SK-N-SH (cell line): ENCODE measurements around the gene MYOG. TPM values are rescaled to one million over a fixed set of nuclear protein-coding genes. Genes with fewer than 3 reads are reported as not detected.

Experiments used
- CTCF ChIA-PET: fragments of 300-600, 350-600 bp; formaldehyde crosslinking; extraction: SDS; loops from one replicate; lab custom pipeline; 2021; lab: Yijun Ruan, JAX
- POLR2A ChIA-PET: fragments of 350-600 bp; sonication (Branson Sonifier 250); formaldehyde crosslinking; extraction: SDS; loops from one replicate; lab custom pipeline; 2020; ENCODE audit warnings: antibody characterized with exemption, inconsistent platforms; lab: Yijun Ruan, JAX
- DNase-seq: peaks from one replicate; pipeline ENCODE4 v3.0.0; 2012
- H2AFZ ChIP-seq: fragments of 200-600 bp; sonication (generic); 2 replicates; pipeline ENCODE4 v1.8.1; 2016; ENCODE audit warnings: antibody characterized with exemption, mild to moderate bottlenecking, low read depth
- H3F3A ChIP-seq: fragments of 200-600 bp; sonication (generic); replicated peaks from 2 replicates; pipeline ENCODE3; 2016; ENCODE audit warnings: antibody characterized with exemption, mild to moderate bottlenecking; ENCODE audit not compliant: insufficient read depth
- H3K27ac ChIP-seq, 2 experiments: fragments of 200-500 bp in 1 of 2; fragments of 200-600 bp in 1 of 2; sonication (Bioruptor generic) in 1 of 2; sonication (generic), shearing (Covaris generic) in 1 of 2; 2 replicates each; pipeline versions ENCODE4 v1.5.1 to v1.6.1; 2014 to 2016; ENCODE audit warnings: low read depth in 2 of 2, inconsistent platforms in 1 of 2, low read length in 1 of 2, mild to moderate bottlenecking in 1 of 2, mixed read lengths in 1 of 2
- H3K27me3 ChIP-seq: fragments of 200-600 bp; sonication (generic), shearing (Covaris generic); 2 replicates; pipeline ENCODE4 v1.6.1; 2016; ENCODE audit warnings: mixed run types; ENCODE audit not compliant: insufficient read depth
- H3K36me3 ChIP-seq, 2 experiments: fragments of 200-500 bp in 1 of 2; fragments of 200-600 bp in 1 of 2; sonication (Bioruptor generic) in 1 of 2; sonication (generic) in 1 of 2; replicated peaks in 1 of 2; 2 replicates each; pipeline versions ENCODE3 to v1.5.1; 2014 to 2016; ENCODE audit warnings: low read length in 1 of 2, mild to moderate bottlenecking in 1 of 2; ENCODE audit not compliant: insufficient read depth in 2 of 2, control insufficient read depth in 1 of 2
- H3K4me1 ChIP-seq, 2 experiments: fragments of 200-500 bp in 1 of 2; fragments of 200-600 bp in 1 of 2; sonication (Bioruptor generic) in 1 of 2; sonication (generic), shearing (Covaris generic) in 1 of 2; 2 replicates each; pipeline versions ENCODE4 v1.5.1 to v1.6.1; 2014 to 2016; ENCODE audit warnings: low read depth in 1 of 2, low read length in 1 of 2, mixed run types in 1 of 2; ENCODE audit not compliant: insufficient read depth in 2 of 2, control insufficient read depth in 1 of 2
- H3K4me2 ChIP-seq: fragments of 200-600 bp; sonication (generic), shearing (Covaris generic); 2 replicates; pipeline ENCODE4 v1.6.1; 2017; ENCODE audit warnings: mixed run types
- H3K4me3 ChIP-seq, 2 experiments: fragments of 200-500 bp in 1 of 2; fragments of 200-600 bp in 1 of 2; sonication (Bioruptor generic) in 1 of 2; sonication (generic), shearing (Covaris generic) in 1 of 2; 2 replicates each; pipeline versions ENCODE4 v1.5.1 to v1.8.1; 2014 to 2016; ENCODE audit warnings: low read depth in 2 of 2, inconsistent platforms in 1 of 2, low read length in 1 of 2, mild to moderate bottlenecking in 1 of 2, mixed read lengths in 1 of 2, moderate library complexity in 1 of 2
- H3K79me2 ChIP-seq: fragments of 200-600 bp; sonication (generic); 2 replicates; pipeline ENCODE4 v1.8.1; 2017; ENCODE audit warnings: mild to moderate bottlenecking; ENCODE audit not compliant: insufficient read depth
- H3K9ac ChIP-seq: fragments of 200-600 bp; sonication (generic); 2 replicates; pipeline ENCODE4 v1.6.1; 2017; ENCODE audit warnings: mixed run types
- H3K9me2 ChIP-seq: fragments of 200-600 bp; sonication (generic); 2 replicates; pipeline ENCODE4 v1.6.1; 2017; ENCODE audit warnings: mixed run types
- H3K9me3 ChIP-seq: fragments of 200-600 bp; sonication (generic); 2 replicates; pipeline ENCODE4 v1.6.1; 2017; ENCODE audit warnings: mixed run types, mild to moderate bottlenecking, moderate library complexity
- H4K20me1 ChIP-seq: fragments of 200-600 bp; sonication (generic); 2 replicates; pipeline ENCODE4 v1.6.1; 2017; ENCODE audit warnings: mild to moderate bottlenecking, mixed run types; ENCODE audit not compliant: insufficient read depth
- CHD2 ChIP-seq: fragments of 150-350 bp; IDR thresholded peaks from 2 replicates; pipeline ENCODE4 v1.6.1; 2018; ENCODE audit warnings: low read length; ENCODE audit not compliant: partially characterized antibody
- EP300 ChIP-seq, 2 experiments: IDR thresholded peaks; 2 replicates each; pipeline versions ENCODE4 v1.4.0 to v1.6.1; 2012; ENCODE audit warnings: borderline replicate concordance in 1 of 2, low read depth in 1 of 2, low read length in 1 of 2
- FOXM1 ChIP-seq: IDR thresholded peaks from 2 replicates; pipeline ENCODE4 v1.4.0; 2012; ENCODE audit warnings: low read depth, mild to moderate bottlenecking
- JUND ChIP-seq: IDR thresholded peaks from 2 replicates; pipeline ENCODE4 v1.4.0; 2012
- MXI1 ChIP-seq: IDR thresholded peaks from 2 replicates; pipeline ENCODE4 v1.6.1; 2012; ENCODE audit warnings: mild to moderate bottlenecking, low read depth, low read length, improper control_type of control experiment
- NFIC ChIP-seq: IDR thresholded peaks from 2 replicates; pipeline ENCODE4 v1.4.0; 2012; ENCODE audit warnings: borderline replicate concordance
- NRF1 ChIP-seq: IDR thresholded peaks from 2 replicates; pipeline ENCODE4 v1.6.1; 2012; ENCODE audit warnings: low read depth, mild to moderate bottlenecking, low read length
- POLR2AphosphoS5 ChIP-seq: IDR thresholded peaks from 2 replicates; pipeline ENCODE4 v1.6.1; 2012; ENCODE audit warnings: low read depth, low read length
- RFX5 ChIP-seq: IDR thresholded peaks from 2 replicates; pipeline ENCODE4 v1.6.1; 2012; ENCODE audit warnings: mild to moderate bottlenecking, improper control_type of control experiment, low read length
- SIN3A ChIP-seq: IDR thresholded peaks from 2 replicates; pipeline ENCODE4 v1.6.1; 2012; ENCODE audit warnings: low read depth, mild to moderate bottlenecking, low read length, moderate library complexity, borderline replicate concordance
- TCF12 ChIP-seq: IDR thresholded peaks from 2 replicates; pipeline ENCODE4 v1.4.0; 2012
- WGBS: methylation state at CpG from one replicate; pipeline ENCODE4 v1.1.6; 2017; ENCODE audit warnings: low lambda C conversion rate; 5-methylcytosine and 5-hydroxymethylcytosine counted together
- polyA plus RNA-seq, 3 experiments: library from polyadenylated mRNA; depleted of rRNA; stranded (reverse); fragments of >200 nt; gene quantifications; 2 replicates each; pipeline ENCODE4 v1.2.3, GENCODE V29; 2012
- TF ChIP-seq, protein P1 (sequence below): IDR thresholded peaks from 2 replicates; pipeline ENCODE4 v1.4.0; 2012; ENCODE audit warnings: low read depth, borderline replicate concordance
- TF ChIP-seq, protein P2 (sequence below): IDR thresholded peaks from 2 replicates; pipeline ENCODE4 v1.4.0; 2012; ENCODE audit warnings: low read depth
- TF ChIP-seq, protein P3 (sequence below): IDR thresholded peaks from 2 replicates; pipeline ENCODE4 v1.6.1; 2012; ENCODE audit warnings: mild to moderate bottlenecking, low read depth, low read length, moderate library complexity
- TF ChIP-seq, protein P4 (sequence below): fragments of 150-350 bp; IDR thresholded peaks from 2 replicates; pipeline ENCODE4 v1.6.1; 2017; ENCODE audit warnings: antibody characterized with exemption, low read length, low read depth, borderline replicate concordance
- TF ChIP-seq, protein P5 (sequence below): IDR thresholded peaks from 2 replicates; pipeline ENCODE4; 2012
- TF ChIP-seq, protein P6 (sequence below): fragments of 150-350 bp; IDR thresholded peaks from 2 replicates; pipeline ENCODE4 v1.6.1; 2016; ENCODE audit warnings: mild to moderate bottlenecking, low read depth, low read length

The MYOG gene
- polyA plus RNA-seq, 1 of the 3 experiments (the other 2 are of a cell fraction) = not detected

DNA sequence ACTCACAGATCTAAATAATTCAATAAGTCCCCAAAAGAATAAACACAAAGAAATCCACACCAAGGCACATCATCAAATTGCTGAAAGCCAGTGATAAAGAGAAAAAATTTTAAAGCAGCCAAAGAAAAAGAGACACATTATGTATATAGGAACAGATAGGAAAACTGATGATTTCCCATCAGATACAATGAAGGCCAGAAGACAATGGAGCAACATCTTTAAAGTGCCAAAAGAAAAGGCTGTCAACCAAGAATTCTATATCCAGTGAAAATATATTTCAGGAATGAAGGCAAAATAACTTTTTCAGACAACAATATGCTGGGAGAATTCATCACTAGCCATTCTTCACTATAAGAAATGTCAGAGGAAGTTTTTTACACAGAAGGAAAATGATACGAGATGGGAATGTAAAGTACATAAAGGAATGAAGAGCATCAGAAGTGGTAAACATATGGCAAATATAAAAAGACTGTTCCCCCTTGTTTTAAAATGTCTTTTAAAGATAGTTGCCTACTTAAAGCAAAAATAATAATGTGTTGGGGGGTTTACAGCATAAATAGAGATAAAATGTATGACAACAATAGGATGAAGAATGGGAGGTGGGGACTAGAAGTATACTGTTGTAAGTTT, 9.4 kb upstream of the MYOG start:
- WGBS = 39% methylated on average over 1 of the region's 1 CpG
- DNase-seq = no peak
- Histone ChIP-seq H2AFZ (no peak overlapping the region), H3F3A (no peaks in the 10 kb centered on the region)
- no peak for TF ChIP-seq NRF1
- TF ChIP-seq, protein P1, sequence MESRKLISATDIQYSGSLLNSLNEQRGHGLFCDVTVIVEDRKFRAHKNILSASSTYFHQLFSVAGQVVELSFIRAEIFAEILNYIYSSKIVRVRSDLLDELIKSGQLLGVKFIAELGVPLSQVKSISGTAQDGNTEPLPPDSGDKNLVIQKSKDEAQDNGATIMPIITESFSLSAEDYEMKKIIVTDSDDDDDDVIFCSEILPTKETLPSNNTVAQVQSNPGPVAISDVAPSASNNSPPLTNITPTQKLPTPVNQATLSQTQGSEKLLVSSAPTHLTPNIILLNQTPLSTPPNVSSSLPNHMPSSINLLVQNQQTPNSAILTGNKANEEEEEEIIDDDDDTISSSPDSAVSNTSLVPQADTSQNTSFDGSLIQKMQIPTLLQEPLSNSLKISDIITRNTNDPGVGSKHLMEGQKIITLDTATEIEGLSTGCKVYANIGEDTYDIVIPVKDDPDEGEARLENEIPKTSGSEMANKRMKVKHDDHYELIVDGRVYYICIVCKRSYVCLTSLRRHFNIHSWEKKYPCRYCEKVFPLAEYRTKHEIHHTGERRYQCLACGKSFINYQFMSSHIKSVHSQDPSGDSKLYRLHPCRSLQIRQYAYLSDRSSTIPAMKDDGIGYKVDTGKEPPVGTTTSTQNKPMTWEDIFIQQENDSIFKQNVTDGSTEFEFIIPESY = no peak
- TF ChIP-seq, protein P2, sequence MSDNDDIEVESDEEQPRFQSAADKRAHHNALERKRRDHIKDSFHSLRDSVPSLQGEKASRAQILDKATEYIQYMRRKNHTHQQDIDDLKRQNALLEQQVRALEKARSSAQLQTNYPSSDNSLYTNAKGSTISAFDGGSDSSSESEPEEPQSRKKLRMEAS = no peak
- TF ChIP-seq EP300 (IDR thresholded peaks at IDR 0.05; ENCODE audit: borderline replicate concordance in 1 of 2, low read depth in 1 of 2, low read length in 1 of 2) = no peak
- TF ChIP-seq NFIC = no peak
- TF ChIP-seq, all 33 proteins: peak for 0
- H3K4me2 ChIP-seq = no peak overlapping the region
- H3K27me3 ChIP-seq = no peaks in the 10 kb centered on the region; the same call in 1 of the 2 replicates
- no peaks in the 10 kb centered on the region for H3K4me1 ChIP-seq
- no peaks in the 10 kb centered on the region for H3K36me3 ChIP-seq
- H3K9me2 ChIP-seq = no peaks in the 10 kb centered on the region
- ChIA-PET CTCF (interaction anchor here (1.2 kb wide), 2 partner anchors 174 to 233 kb away, joined by 3 read pairs; no protein-coding TSS in a partner anchor), POLR2A (no interaction called here)
- peaks cover 13% of the 10 kb centered on the region; the same call in 1 of the 2 replicates for H3K9me3 ChIP-seq
- no peak overlapping the region for H3K27ac ChIP-seq
- no peaks in the 10 kb centered on the region for H3K79me2 ChIP-seq
- no peaks in the 10 kb centered on the region for H4K20me1 ChIP-seq
- no peak overlapping the region for H3K4me3 ChIP-seq
- H3K9ac ChIP-seq = no peak overlapping the region

DNA sequence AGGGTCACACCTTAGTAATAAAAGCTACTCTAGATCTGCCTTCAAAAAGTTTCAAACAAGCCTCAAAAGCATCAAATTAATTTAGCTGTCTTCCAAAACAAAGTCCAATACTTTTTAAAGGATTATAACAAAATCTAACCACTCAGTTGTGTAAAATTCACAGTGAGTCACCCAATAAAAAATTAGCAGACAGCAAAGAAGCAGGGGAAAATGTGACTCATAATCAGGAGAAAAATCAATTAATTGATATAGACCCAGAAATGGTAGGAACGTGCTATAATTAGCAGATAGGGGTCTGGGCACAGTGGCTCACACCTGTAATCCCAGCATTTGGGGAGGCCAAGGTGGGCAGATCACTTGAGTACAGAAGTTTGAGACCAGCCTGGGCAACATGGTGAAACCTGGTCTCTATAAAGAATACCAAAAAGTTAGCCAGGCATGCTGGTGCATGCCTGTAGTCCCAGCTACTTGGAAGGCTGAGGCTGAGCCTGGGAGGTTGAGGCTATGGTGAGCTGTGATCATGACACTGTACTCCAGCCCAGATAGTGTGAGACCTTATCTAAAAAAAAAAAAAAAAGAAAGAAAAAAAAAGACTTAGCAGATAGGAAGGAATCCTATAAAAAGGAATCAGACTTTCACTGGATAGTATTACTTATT, 8.1 kb upstream of the MYOG start:
- H3F3A ChIP-seq = no peaks in the 10 kb centered on the region
- no peaks in the 10 kb centered on the region for H3K9me2 ChIP-seq
- H3K4me3 ChIP-seq = no peak overlapping the region
- no peaks in the 10 kb centered on the region for H3K4me1 ChIP-seq
- POLR2A ChIA-PET = no interaction called here
- no peak for DNase-seq
- no peak overlapping the region for H3K27ac ChIP-seq
- CTCF ChIA-PET = interaction anchor here (0.7 to 2.4 kb wide), 3 partner anchors 10 to 176 kb away, joined by 3 to 7 read pairs (median 3); no protein-coding TSS in a partner anchor
- no peaks in the 10 kb centered on the region for H4K20me1 ChIP-seq
- no peak overlapping the region for H3K4me2 ChIP-seq
- no peak overlapping the region for H2AFZ ChIP-seq
- H3K9me3 ChIP-seq = peaks cover 13% of the 10 kb centered on the region; the same call in 1 of the 2 replicates
- no peak overlapping the region for H3K9ac ChIP-seq
- H3K79me2 ChIP-seq = no peaks in the 10 kb centered on the region
- WGBS = 4% methylated on average over 1 of the region's 1 CpG
- H3K36me3 ChIP-seq = no peaks in the 10 kb centered on the region
- H3K27me3 ChIP-seq = no peaks in the 10 kb centered on the region; the same call in 1 of the 2 replicates
- TF ChIP-seq, protein P3, sequence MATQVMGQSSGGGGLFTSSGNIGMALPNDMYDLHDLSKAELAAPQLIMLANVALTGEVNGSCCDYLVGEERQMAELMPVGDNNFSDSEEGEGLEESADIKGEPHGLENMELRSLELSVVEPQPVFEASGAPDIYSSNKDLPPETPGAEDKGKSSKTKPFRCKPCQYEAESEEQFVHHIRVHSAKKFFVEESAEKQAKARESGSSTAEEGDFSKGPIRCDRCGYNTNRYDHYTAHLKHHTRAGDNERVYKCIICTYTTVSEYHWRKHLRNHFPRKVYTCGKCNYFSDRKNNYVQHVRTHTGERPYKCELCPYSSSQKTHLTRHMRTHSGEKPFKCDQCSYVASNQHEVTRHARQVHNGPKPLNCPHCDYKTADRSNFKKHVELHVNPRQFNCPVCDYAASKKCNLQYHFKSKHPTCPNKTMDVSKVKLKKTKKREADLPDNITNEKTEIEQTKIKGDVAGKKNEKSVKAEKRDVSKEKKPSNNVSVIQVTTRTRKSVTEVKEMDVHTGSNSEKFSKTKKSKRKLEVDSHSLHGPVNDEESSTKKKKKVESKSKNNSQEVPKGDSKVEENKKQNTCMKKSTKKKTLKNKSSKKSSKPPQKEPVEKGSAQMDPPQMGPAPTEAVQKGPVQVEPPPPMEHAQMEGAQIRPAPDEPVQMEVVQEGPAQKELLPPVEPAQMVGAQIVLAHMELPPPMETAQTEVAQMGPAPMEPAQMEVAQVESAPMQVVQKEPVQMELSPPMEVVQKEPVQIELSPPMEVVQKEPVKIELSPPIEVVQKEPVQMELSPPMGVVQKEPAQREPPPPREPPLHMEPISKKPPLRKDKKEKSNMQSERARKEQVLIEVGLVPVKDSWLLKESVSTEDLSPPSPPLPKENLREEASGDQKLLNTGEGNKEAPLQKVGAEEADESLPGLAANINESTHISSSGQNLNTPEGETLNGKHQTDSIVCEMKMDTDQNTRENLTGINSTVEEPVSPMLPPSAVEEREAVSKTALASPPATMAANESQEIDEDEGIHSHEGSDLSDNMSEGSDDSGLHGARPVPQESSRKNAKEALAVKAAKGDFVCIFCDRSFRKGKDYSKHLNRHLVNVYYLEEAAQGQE = no peak
- no peak for TF ChIP-seq NFIC
- TF ChIP-seq, protein P4, sequence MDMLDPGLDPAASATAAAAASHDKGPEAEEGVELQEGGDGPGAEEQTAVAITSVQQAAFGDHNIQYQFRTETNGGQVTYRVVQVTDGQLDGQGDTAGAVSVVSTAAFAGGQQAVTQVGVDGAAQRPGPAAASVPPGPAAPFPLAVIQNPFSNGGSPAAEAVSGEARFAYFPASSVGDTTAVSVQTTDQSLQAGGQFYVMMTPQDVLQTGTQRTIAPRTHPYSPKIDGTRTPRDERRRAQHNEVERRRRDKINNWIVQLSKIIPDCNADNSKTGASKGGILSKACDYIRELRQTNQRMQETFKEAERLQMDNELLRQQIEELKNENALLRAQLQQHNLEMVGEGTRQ = no peak
- TF ChIP-seq, protein P5, sequence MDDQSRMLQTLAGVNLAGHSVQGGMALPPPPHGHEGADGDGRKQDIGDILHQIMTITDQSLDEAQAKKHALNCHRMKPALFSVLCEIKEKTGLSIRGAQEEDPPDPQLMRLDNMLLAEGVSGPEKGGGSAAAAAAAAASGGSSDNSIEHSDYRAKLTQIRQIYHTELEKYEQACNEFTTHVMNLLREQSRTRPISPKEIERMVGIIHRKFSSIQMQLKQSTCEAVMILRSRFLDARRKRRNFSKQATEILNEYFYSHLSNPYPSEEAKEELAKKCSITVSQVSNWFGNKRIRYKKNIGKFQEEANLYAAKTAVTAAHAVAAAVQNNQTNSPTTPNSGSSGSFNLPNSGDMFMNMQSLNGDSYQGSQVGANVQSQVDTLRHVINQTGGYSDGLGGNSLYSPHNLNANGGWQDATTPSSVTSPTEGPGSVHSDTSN = no peak
- no peak for TF ChIP-seq RFX5
- TF ChIP-seq MXI1 = no peak
- TF ChIP-seq TCF12 = no peak
- TF ChIP-seq, protein P6, sequence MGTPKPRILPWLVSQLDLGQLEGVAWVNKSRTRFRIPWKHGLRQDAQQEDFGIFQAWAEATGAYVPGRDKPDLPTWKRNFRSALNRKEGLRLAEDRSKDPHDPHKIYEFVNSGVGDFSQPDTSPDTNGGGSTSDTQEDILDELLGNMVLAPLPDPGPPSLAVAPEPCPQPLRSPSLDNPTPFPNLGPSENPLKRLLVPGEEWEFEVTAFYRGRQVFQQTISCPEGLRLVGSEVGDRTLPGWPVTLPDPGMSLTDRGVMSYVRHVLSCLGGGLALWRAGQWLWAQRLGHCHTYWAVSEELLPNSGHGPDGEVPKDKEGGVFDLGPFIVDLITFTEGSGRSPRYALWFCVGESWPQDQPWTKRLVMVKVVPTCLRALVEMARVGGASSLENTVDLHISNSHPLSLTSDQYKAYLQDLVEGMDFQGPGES = no peak
- TF ChIP-seq JUND = no peak
- no peak for TF ChIP-seq FOXM1
- no peak for TF ChIP-seq SIN3A
- TF ChIP-seq CHD2 = no peak
- no peak for TF ChIP-seq POLR2AphosphoS5
